Esophagus (tissue), 2 donors: ENCODE data around the gene LIPG. TPM values are rescaled to one million over a fixed set of nuclear protein-coding genes. Genes with fewer than 3 reads are reported as not detected.

Experiments used
- H3K27ac ChIP-seq, 2 donors: one replicate each; pipeline ENCODE4 v1.5.1; 2013; ENCODE audit warnings: low read depth in 2 of 2, mild to moderate bottlenecking in 2 of 2, inconsistent platforms in 1 of 2, low read length in 1 of 2, moderate library complexity in 1 of 2
- H3K27me3 ChIP-seq, 2 donors: one replicate each; pipeline ENCODE4 v1.6.1; 2013; ENCODE audit warnings: low read length in 2 of 2, control low read depth in 1 of 2, mild to moderate bottlenecking in 1 of 2; ENCODE audit not compliant: insufficient read depth in 2 of 2, control insufficient read depth in 1 of 2
- H3K36me3 ChIP-seq, 2 donors: one replicate each; pipeline ENCODE4 v1.6.1; 2013; ENCODE audit warnings: low read length in 1 of 2; ENCODE audit not compliant: control insufficient read depth in 2 of 2, insufficient read depth in 2 of 2
- H3K4me1 ChIP-seq, 2 donors: one replicate each; pipeline ENCODE4 v1.6.1; 2013; ENCODE audit warnings: low read length in 1 of 2; ENCODE audit not compliant: control insufficient read depth in 2 of 2, insufficient read depth in 2 of 2
- H3K4me3 ChIP-seq, 2 donors: one replicate each; pipeline ENCODE4 v1.5.1; 2013; ENCODE audit warnings: low read length in 2 of 2, mild to moderate bottlenecking in 2 of 2, low read depth in 1 of 2, moderate library complexity in 1 of 2
- H3K9me3 ChIP-seq, 2 donors: one replicate each; pipeline ENCODE4 v1.6.1; 2013; ENCODE audit warnings: mild to moderate bottlenecking in 2 of 2, low read depth in 1 of 2, low read length in 1 of 2, moderate library complexity in 1 of 2; ENCODE audit not compliant: control insufficient read depth in 2 of 2, insufficient read depth in 1 of 2
- WGBS, 2 donors: extraction: QIAGEN DNeasy Blood & Tissue Kit; methylation state at CpG; one replicate each; pipeline ENCODE4 v1.1.7; 2013; 5-methylcytosine and 5-hydroxymethylcytosine counted together
- polyA plus RNA-seq, 2 donors: library from polyadenylated mRNA; stranded (reverse); fragments of 200-250 nt; gene quantifications; one replicate each; pipeline ENCODE4 v1.2.3, GENCODE V29; 2013
- donor health status: healthy with polysubstance abuse.
- donor health status: Bipolar disorder and iron deficiency.

LIPG gene
- polyA plus RNA-seq, 2 donors: 0.47 to 1.4 TPM

DNA sequence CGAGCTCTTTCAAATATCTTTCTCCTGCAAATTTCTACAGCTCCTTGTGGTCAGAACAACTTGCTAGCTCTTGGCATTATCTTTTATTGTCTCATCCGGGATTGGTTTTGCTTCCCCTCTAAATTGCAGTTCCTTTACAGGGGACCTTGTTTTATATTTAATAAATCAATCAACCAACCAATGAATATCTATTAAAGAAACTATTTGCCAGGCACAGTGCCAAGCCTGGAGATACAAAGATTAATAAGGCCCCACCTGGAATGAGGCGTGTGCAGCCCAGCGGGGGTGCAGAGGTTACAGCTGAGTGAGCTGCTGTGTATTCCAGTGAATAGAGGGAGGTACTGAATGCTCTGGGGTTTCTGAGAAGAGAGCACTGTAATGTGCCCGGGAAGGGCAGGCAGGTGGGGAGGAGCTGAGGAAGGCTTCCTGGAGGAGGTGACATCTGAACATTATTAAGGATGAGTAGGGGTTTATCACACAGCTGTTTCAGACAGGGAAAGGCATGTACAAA lies 51.8 kb downstream of the LIPG start:
- no peak overlapping the region for H3K27ac ChIP-seq
- 46 to 47% methylated on average over 5 of the region's 5 CpGs for WGBS, 2 donors
- no peaks in the 10 kb centered on the region for H3K27me3 ChIP-seq
- H3K36me3 ChIP-seq: no peaks in the 10 kb centered on the region
- H3K9me3 ChIP-seq: no peaks in the 10 kb centered on the region
- no peak overlapping the region for H3K4me3 ChIP-seq
- H3K4me1 ChIP-seq: no peaks in the 10 kb centered on the region

DNA sequence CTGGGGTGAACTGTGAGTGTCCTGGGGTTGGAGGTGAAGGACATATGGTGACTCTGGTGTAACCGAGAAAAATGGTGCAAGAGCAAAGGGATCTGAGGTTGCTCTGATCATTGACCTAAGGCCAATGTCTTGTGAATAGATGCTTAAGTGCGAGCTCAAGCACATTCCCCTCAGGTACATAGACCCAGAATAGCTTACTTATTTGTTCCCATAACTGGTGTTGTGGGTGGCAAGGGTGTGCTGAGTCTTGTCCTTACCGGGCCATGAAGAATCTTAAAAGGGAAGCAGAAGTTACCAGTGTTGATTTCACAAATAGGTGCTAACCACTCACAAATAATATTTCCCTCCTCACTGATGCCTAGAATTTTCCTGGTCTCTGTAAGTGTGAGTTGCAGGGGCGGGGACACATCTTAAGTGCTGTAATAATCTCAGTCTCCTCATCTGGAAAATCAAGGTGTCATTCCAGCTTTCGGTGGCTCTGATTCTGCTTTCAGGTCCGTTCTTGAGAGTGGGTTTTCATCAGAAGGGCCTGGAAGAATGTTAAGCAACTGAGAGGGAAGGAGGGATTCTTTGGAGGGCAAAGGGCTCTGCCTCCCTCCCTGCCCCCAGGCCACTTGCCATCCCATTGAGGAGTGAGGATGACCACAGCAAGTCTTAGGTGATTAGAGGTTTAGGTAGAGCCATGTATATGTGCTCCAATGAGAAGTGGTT lies 54.9 kb downstream of the LIPG start:
- no peaks in the 10 kb centered on the region for H3K27me3 ChIP-seq
- no peaks in the 10 kb centered on the region for H3K36me3 ChIP-seq
- peaks cover 0 to 2% of the 10 kb centered on the region in 2 donors for H3K4me1 ChIP-seq
- H3K4me3 ChIP-seq: no peak overlapping the region
- no peak overlapping the region for H3K27ac ChIP-seq
- 90 to 93% methylated on average over 6 of the region's 6 CpGs for WGBS, 2 donors
- H3K9me3 ChIP-seq: no peaks in the 10 kb centered on the region

DNA sequence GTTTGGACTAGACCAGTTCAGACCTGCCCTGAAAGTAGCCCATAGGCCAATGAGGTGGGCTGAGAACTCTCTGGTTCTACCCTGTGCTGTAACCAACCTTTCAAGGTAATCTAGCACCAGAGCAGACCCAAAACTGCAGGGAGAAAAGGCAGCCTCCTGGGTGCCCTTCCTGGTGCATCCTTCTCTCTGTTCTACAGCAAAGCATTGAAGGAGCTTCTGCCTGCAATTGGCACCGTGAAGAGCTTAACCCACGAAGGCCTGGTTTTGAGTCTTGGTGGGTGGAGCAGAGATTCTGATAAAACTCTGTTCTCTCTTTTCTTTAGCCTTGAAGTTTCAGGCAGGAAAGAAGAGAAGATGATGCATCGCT lies 55.5 kb downstream of the LIPG start:
- H3K4me1 ChIP-seq: peaks cover 0 to 2% of the 10 kb centered on the region in 2 donors
- H3K9me3 ChIP-seq: peaks cover 0 to 2% of the 10 kb centered on the region in 2 donors
- H3K36me3 ChIP-seq: no peaks in the 10 kb centered on the region
- 80 to 82% methylated on average over 3 of the region's 3 CpGs for WGBS, 2 donors
- no peaks in the 10 kb centered on the region for H3K27me3 ChIP-seq
- H3K4me3 ChIP-seq: no peak overlapping the region
- no peak overlapping the region for H3K27ac ChIP-seq

DNA sequence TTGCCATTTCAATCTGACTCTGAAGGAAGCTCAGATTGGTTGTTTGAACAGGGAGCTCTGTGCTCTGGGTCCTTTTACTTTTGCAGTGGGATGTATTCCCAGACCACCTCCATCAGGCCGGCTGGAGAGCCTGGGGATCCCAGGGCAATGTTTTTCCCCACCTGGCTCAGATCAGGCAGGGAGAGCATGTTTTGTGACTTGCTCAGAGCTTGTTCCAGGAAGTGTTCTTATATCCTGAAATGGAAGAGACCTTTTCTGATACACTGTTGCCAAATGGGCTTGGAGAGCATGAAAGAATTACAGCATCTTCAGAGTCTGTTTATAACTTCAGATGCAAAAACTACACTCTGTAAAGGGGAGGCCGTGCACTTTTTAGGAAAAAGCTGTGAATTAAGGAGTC lies 56.0 kb downstream of the LIPG start:
- H3K9me3 ChIP-seq: peaks cover 0 to 2% of the 10 kb centered on the region in 2 donors
- no peaks in the 10 kb centered on the region for H3K27me3 ChIP-seq
- no peak overlapping the region for H3K4me3 ChIP-seq
- no peaks in the 10 kb centered on the region for H3K36me3 ChIP-seq
- WGBS, 2 donors: 48 to 50% methylated on average over 2 of the region's 2 CpGs
- H3K4me1 ChIP-seq: peaks cover 0 to 2% of the 10 kb centered on the region in 2 donors
- H3K27ac ChIP-seq: no peak overlapping the region

DNA sequence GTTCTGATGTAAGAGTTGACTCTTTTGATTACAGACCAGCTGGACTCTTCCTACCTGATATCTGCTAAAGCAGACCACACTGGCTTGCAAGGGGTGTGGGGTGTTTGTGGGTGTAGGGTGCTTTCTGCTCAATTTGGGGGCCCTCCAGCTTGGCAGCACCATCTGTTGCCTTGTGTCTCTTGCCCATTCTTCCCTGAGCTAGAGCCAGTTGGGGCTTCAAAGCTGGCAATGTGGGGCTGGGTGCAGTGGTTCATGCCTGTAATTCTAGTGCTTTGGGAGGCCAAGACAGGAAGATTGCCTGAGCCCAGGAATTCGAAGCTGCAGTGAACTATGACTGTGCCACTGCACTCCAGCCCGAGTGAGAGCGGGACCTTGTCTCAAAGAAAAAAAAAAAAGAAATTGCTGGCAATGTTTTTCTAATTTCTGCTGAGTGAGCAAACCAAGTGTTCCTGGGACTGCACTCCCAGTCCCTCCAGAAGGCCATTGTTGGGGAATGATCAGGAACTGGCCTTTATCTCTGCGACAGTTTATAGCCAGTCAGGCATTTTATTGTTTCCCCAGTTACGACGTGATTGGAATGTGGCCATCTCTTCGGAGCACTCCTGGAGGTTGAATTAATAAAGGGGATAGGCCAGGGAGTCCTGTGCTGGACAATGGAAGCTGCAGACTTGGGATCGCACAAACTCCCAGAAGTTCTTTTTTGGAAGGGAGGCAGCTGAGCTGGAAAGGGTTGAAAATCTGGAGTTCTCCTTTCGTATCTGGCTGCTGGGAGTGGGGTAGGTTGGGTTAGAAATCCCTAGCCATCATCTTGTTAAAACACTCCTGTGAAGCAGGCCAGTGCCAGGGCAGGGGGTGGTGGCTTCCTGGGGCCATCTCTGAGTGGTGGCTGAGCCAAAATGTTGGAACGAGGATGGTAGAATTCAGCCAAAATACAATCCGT lies 57.2 kb downstream of the LIPG start:
- no peaks in the 10 kb centered on the region for H3K27me3 ChIP-seq
- no peak overlapping the region for H3K27ac ChIP-seq
- H3K4me3 ChIP-seq: no peak overlapping the region
- peaks cover 0 to 2% of the 10 kb centered on the region in 2 donors for H3K9me3 ChIP-seq
- 47 to 50% methylated on average over 11 of the region's 11 CpGs for WGBS, 2 donors
- H3K4me1 ChIP-seq: peaks cover 0 to 2% of the 10 kb centered on the region in 2 donors
- no peaks in the 10 kb centered on the region for H3K36me3 ChIP-seq

DNA sequence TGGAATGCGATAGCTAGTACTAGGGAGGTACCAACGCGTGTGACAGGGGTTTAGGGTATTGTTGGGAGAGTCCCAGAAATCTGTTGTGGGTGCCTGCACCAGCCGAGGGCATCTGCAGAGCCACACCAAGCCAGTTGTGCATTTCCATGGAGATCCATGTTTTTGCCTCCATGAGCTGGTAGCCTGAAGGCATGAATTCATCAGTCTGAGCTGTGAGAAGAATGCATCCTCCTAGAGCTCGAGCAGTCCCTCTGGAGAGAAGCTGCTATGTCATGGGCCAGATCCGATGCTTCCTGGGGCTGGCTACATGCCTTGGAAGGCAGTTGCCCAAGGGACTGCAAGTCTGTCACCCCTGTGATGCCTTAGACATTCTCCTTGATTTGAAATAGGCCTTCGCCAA lies 57.9 kb downstream of the LIPG start:
- H3K27ac ChIP-seq: no peak overlapping the region
- H3K9me3 ChIP-seq: peaks cover 0 to 2% of the 10 kb centered on the region in 2 donors
- peaks cover 0 to 2% of the 10 kb centered on the region in 2 donors for H3K4me1 ChIP-seq
- 59 to 70% methylated on average over 7 of the region's 7 CpGs for WGBS, 2 donors
- H3K36me3 ChIP-seq: no peaks in the 10 kb centered on the region
- no peaks in the 10 kb centered on the region for H3K27me3 ChIP-seq
- no peak overlapping the region for H3K4me3 ChIP-seq

DNA sequence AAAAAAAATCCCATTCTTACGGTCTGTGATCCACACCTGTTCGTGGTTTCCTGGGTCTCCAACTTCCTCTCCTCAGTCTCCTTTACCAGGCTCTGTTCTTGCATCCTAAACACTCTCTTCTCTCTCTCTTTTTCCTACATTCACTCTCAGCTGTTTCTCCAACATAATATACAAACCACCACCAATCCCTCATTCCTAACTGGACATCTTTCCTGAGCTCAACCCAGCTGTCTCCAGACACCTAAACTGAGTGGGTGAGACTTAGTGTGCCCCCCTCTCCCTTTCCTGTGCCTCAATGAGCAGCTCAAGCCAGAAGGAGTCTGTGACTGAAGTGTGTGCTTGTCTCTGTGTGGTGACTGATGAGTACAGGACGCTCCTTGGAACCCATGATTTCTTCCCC lies 59.4 kb downstream of the LIPG start:
- H3K27ac ChIP-seq: no peak overlapping the region
- peaks cover 0 to 2% of the 10 kb centered on the region in 2 donors for H3K9me3 ChIP-seq
- 63 to 65% methylated on average over 3 of the region's 3 CpGs for WGBS, 2 donors
- H3K36me3 ChIP-seq: no peaks in the 10 kb centered on the region
- no peak overlapping the region for H3K4me3 ChIP-seq
- peaks cover 0 to 2% of the 10 kb centered on the region in 2 donors for H3K4me1 ChIP-seq
- H3K27me3 ChIP-seq: no peaks in the 10 kb centered on the region

DNA sequence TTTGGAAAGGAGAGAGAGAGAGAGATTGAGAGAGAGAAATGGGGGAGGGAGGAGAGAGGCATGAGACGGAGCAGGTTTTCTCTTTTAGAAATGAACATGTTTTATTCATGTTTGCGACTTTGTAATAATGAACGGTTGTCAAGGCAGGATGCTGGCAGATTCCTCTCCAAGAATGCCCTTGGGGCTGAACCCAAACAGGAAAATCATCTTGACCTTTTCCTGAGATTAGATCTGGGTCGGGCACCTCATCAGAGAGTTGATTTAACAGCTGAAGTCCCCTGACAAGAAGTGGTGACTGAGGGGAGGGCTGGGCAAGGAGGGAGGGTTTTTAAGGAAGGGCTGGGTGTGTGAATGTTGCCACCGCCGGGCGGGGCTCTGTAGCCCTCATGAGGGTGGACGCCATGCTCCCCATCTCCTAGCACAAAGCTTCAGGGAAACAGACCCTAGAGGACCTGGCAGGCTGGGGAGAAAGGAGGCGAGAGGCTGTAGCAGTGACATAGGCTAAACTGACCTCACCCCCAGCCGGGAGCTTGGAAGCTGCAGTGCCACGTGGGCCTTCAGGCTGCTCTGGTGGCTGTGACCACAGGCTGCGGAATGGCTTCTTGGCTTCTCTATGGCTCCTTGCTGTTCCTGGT lies 60.0 kb downstream of the LIPG start:
- Histone ChIP-seq H3K4me3 (no peak overlapping the region), H3K27ac (no peak overlapping the region), H3K4me1 (peaks cover 0 to 2% of the 10 kb centered on the region in 2 donors), H3K36me3 (no peaks in the 10 kb centered on the region), H3K27me3 (no peaks in the 10 kb centered on the region), H3K9me3 (peaks cover 0 to 2% of the 10 kb centered on the region in 2 donors)
- WGBS, 2 donors: 53 to 62% methylated on average over 12 of the region's 12 CpGs

DNA sequence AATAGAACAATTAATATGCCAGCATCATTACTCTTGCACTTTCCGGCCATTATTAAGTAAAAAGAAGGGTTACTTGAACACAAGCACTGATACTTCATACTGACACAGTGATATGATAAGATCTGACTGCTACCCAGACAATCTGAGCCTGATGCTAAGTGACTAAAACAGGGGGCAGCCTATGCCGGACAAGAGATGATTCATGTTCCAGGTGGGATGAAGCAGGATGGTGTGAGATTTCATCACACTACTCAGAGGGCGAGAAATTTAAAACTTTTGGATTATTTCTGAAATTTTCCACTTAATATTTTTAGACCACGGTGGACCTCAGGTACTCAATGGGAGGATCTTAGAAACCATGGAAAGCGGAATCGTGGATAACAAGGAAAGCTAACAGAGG lies 61.7 kb downstream of the LIPG start:
- Histone ChIP-seq H3K4me3 (no peak overlapping the region), H3K36me3 (no peaks in the 10 kb centered on the region), H3K9me3 (peaks cover 0 to 2% of the 10 kb centered on the region in 2 donors), H3K27me3 (no peaks in the 10 kb centered on the region), H3K27ac (no peak overlapping the region), H3K4me1 (peaks cover 0 to 2% of the 10 kb centered on the region in 2 donors)
- 92 to 96% methylated on average over 6 of the region's 6 CpGs for WGBS, 2 donors
